Progenitor cell of endocrine pancreas (in vitro differentiated cells): ENCODE measurements around the gene MTA3. TPM values are rescaled to one million over a fixed set of nuclear protein-coding genes. Genes with fewer than 3 reads are reported as not detected.

ENCODE experiments used
- DNase-seq: peaks from one replicate; pipeline ENCODE4 v3.0.0; 2021; ENCODE audit warnings: low spot score; ENCODE audit not compliant: unreplicated experiment
- H3K27ac Mint-ChIP-seq: 2 replicates; pipeline ENCODE4 v1.8.0; 2021; ENCODE audit warnings: mild to moderate bottlenecking, moderate library complexity, mixed read lengths
- H3K27me3 Mint-ChIP-seq: 2 replicates; pipeline ENCODE4 v1.8.0; 2021; ENCODE audit warnings: mixed read lengths
- H3K36me3 Mint-ChIP-seq: 2 replicates; pipeline ENCODE4 v1.8.0; 2022; ENCODE audit warnings: mixed read lengths; ENCODE audit not compliant: insufficient read depth
- H3K4me1 Mint-ChIP-seq: 2 replicates; pipeline ENCODE4 v1.8.0; 2021; ENCODE audit warnings: low read depth, mixed read lengths
- H3K4me3 Mint-ChIP-seq: 2 replicates; pipeline ENCODE4 v1.8.0; 2021; ENCODE audit warnings: low read depth, mild to moderate bottlenecking, moderate library complexity, mixed read lengths
- H3K9me3 Mint-ChIP-seq: 2 replicates; pipeline ENCODE4 v1.8.0; 2021; ENCODE audit warnings: low read depth, mixed read lengths
- total RNA-seq: library from RNA; stranded (reverse); gene quantifications from 2 replicates; pipeline ENCODE4 v1.2.1, GENCODE V29; 2021
- TF ChIP-seq, protein P1 (sequence below): fragments of 200-600 bp; sonication (generic); IDR thresholded peaks from one replicate; pipeline ENCODE4 v1.5.0; 2021; ENCODE audit warnings: antibody characterized with exemption, mild to moderate bottlenecking; ENCODE audit not compliant: unreplicated experiment

The MTA3 gene
- total RNA-seq, 1 donor from 2014 or later, result 96.0 TPM

- DNase-seq, result no peak
- Mint-ChIP-seq H3K9me3 (no peaks in the 10 kb centered on the region), H3K4me3 (no peak overlapping the region), H3K4me1 (peaks cover 7% of the 10 kb centered on the region), H3K27me3 (no peaks in the 10 kb centered on the region), H3K36me3 (no peaks in the 10 kb centered on the region), H3K27ac (no peak overlapping the region)
- TF ChIP-seq, protein P1, sequence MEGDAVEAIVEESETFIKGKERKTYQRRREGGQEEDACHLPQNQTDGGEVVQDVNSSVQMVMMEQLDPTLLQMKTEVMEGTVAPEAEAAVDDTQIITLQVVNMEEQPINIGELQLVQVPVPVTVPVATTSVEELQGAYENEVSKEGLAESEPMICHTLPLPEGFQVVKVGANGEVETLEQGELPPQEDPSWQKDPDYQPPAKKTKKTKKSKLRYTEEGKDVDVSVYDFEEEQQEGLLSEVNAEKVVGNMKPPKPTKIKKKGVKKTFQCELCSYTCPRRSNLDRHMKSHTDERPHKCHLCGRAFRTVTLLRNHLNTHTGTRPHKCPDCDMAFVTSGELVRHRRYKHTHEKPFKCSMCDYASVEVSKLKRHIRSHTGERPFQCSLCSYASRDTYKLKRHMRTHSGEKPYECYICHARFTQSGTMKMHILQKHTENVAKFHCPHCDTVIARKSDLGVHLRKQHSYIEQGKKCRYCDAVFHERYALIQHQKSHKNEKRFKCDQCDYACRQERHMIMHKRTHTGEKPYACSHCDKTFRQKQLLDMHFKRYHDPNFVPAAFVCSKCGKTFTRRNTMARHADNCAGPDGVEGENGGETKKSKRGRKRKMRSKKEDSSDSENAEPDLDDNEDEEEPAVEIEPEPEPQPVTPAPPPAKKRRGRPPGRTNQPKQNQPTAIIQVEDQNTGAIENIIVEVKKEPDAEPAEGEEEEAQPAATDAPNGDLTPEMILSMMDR, result no peak
Measured at GRCh38 chr2:42721898-42722297, 153.5 kb downstream of the MTA3 start.

GRCh38 chr2:42722320-42723190 lies 154.1 kb downstream of the MTA3 start:
- no peak overlapping the region for H3K27ac Mint-ChIP-seq
- TF ChIP-seq, protein P1, result no peak
- peaks cover 1% of the 10 kb centered on the region for H3K36me3 Mint-ChIP-seq
- no peaks in the 10 kb centered on the region for H3K27me3 Mint-ChIP-seq
- peaks cover 7% of the 10 kb centered on the region for H3K4me1 Mint-ChIP-seq
- no peak overlapping the region for H3K4me3 Mint-ChIP-seq
- no peaks in the 10 kb centered on the region for H3K9me3 Mint-ChIP-seq
- DNase-seq, result no peak

DNA sequence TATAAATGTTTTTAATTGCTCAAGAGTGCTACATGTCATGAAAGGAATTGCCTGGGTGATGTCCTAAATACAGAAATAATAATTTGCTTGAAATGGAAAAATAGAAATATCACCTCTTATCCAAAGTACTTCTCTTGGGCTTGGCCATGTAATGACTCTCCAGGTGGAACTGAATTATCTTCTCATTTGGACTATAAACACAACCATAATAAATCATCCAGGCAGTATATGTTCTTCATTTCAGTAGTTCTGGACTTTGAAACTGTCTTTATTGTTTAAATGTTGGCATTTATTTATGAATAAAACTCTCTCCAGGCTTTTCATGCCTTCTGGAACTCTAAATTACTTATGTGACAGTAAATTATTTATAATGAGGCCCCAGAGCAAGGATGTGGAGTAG lies 155.0 kb downstream of the MTA3 start:
- Mint-ChIP-seq H3K9me3 (no peaks in the 10 kb centered on the region), H3K4me1 (peaks cover 7% of the 10 kb centered on the region), H3K4me3 (no peak overlapping the region), H3K27ac (no peak overlapping the region), H3K36me3 (peaks cover 7% of the 10 kb centered on the region), H3K27me3 (no peaks in the 10 kb centered on the region)
- no peak for DNase-seq
- TF ChIP-seq, protein P1, result no peak

DNA sequence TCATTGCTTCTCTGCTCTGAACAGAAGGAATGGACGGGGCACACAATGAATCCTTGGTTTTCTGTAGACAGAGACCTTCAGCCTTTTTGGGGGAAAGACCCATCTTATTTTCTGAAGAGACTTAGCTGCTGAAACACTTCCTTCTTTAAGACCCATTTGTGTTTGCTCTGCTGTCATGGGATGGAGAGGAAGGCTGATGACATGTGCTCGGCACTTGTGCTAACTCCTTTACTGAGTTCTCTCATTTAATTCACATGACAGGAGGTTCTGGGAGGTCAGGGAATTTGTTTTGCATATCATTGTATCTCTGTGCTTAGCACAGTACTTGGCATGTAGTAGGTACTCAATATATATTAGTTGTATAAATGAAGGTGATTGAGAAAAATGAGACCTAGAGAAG lies 156.5 kb downstream of the MTA3 start:
- peaks cover 6% of the 10 kb centered on the region for H3K9me3 Mint-ChIP-seq

GRCh38 chr2:42725657-42726056 lies 157.2 kb downstream of the MTA3 start:
- TF ChIP-seq, protein P1, result no peak
- Mint-ChIP-seq H3K4me3 (no peak overlapping the region), H3K36me3 (peaks cover 20% of the 10 kb centered on the region), H3K27ac (no peak overlapping the region), H3K9me3 (peaks cover 11% of the 10 kb centered on the region), H3K4me1 (peaks cover 7% of the 10 kb centered on the region), H3K27me3 (no peaks in the 10 kb centered on the region)
- no peak for DNase-seq

More for the DNA sequence above, 156.5 kb downstream of the MTA3 start:
- Mint-ChIP-seq H3K27me3 (no peaks in the 10 kb centered on the region), H3K27ac (no peak overlapping the region), H3K4me1 (peaks cover 7% of the 10 kb centered on the region), H3K36me3 (peaks cover 16% of the 10 kb centered on the region), H3K4me3 (no peak overlapping the region)
- TF ChIP-seq, protein P1, result no peak
- DNase-seq, result no peak
